K562 (cell line): ENCODE data around the gene STXBP6. TPM values are rescaled to one million over a fixed set of nuclear protein-coding genes. Genes with fewer than 3 reads are reported as not detected.
A peak's percentile ranks its signal among the peaks of the same experiment; 100 is the strongest.

Experiments used
- ATAC-seq: fragments of 200-7000 bp; cut with Tn5 transposase; 3 replicates; pipeline ENCODE4 v1.9.1; 2020; ENCODE audit warnings: moderate library complexity
- BruUV-seq: library from RNA; stranded (reverse); fragments of 400-500 nt; replicated peaks from 2 replicates; lab custom pipeline; 2021; lab: Mats Ljungman, UMichigan
- CTCF ChIA-PET: fragments of 300-600 bp; formaldehyde crosslinking; extraction: SDS; loops from one replicate; lab custom pipeline; 2021; ENCODE audit warnings: low intra/inter-chr PET ratio; lab: Yijun Ruan, JAX
- POLR2A ChIA-PET: fragments of 300-600, 350-650 bp; sonication (Branson Sonifier 250); formaldehyde crosslinking; extraction: SDS; loops from one replicate; lab custom pipeline; 2021; ENCODE audit warnings: antibody characterized with exemption, inconsistent platforms; lab: Yijun Ruan, JAX
- DNase-seq, 4 experiments: peaks; one replicate each; pipeline versions ENCODE4 v3.0.0 to v3.0.0-alpha.2; 2011 to 2018; ENCODE audit warnings: low spot score in 3 of 4, mixed read lengths in 3 of 4; ENCODE audit errors: extremely low read depth in 1 of 4
- FAIRE-seq: peaks from 2 replicates; lab custom pipeline; 2011; peaks lifted over from hg19 to GRCh38; lab: Jason Lieb, UNC
- H2AFZ ChIP-seq: 2 replicates; pipeline ENCODE4 v1.6.0; 2011; ENCODE audit warnings: low read depth, low read length, control low read depth, inconsistent platforms
- H3K27ac ChIP-seq: fragments of 200-600 bp; 3 replicates; pipeline ENCODE4 v1.8.0; 2011; ENCODE audit warnings: low read depth, mild to moderate bottlenecking, control low read depth, inconsistent platforms, low read length, moderate library complexity, mixed read lengths; ENCODE audit errors: extremely low read depth
- H3K27me3 ChIP-seq, 2 experiments: fragments of 300-600 bp in 1 of 2; 2 replicates in 1 of 2; 3 replicates in 1 of 2; pipeline versions ENCODE4 v1.6.0 to v1.8.0; 2011; ENCODE audit warnings: inconsistent platforms in 2 of 2, low read length in 2 of 2, mild to moderate bottlenecking in 1 of 2, mixed read lengths in 1 of 2, moderate library complexity in 1 of 2; ENCODE audit not compliant: control insufficient read depth in 2 of 2, insufficient read depth in 2 of 2
- H3K36me3 ChIP-seq: fragments of 300-600 bp; 3 replicates; pipeline ENCODE4 v1.8.0; 2011; ENCODE audit warnings: mild to moderate bottlenecking, low read length, inconsistent platforms; ENCODE audit not compliant: control insufficient read depth, insufficient read depth
- H3K4me1 ChIP-seq, 2 experiments: fragments of 200-600 bp in 1 of 2; replicated peaks in 1 of 2; 2 replicates in 1 of 2; 3 replicates in 1 of 2; pipeline versions ENCODE4 v1.5.1 to v1.8.0; 2011; ENCODE audit warnings: inconsistent platforms in 2 of 2, low read length in 2 of 2, mild to moderate bottlenecking in 1 of 2, mixed read lengths in 1 of 2, moderate library complexity in 1 of 2; ENCODE audit not compliant: control insufficient read depth in 2 of 2, insufficient read depth in 2 of 2
- H3K4me2 ChIP-seq: 2 replicates; pipeline ENCODE4 v1.6.1; 2011; ENCODE audit warnings: low read length, control low read depth, inconsistent platforms, mixed read lengths; ENCODE audit not compliant: insufficient read depth
- H3K4me3 ChIP-seq: fragments of 200-600 bp; sonication (generic), shearing (Covaris generic); 2 replicates; pipeline ENCODE4 v1.5.1; 2016; ENCODE audit warnings: control low read depth, inconsistent platforms
- H3K79me2 ChIP-seq: fragments of 200-600 bp; 3 replicates; pipeline ENCODE4 v1.8.0; 2011; ENCODE audit warnings: low read length, inconsistent platforms; ENCODE audit not compliant: control insufficient read depth, insufficient read depth
- H3K9ac ChIP-seq, 2 experiments: 2 replicates each; pipeline versions ENCODE4 v1.6.0 to v1.6.1; 2011; ENCODE audit warnings: low read depth in 2 of 2, low read length in 2 of 2, control low read depth in 1 of 2, inconsistent platforms in 1 of 2, mild to moderate bottlenecking in 1 of 2, mixed read lengths in 1 of 2; ENCODE audit not compliant: insufficient read depth in 1 of 2
- H3K9me1 ChIP-seq: one replicate; pipeline ENCODE4 v1.6.0; 2011; ENCODE audit warnings: inconsistent platforms, mild to moderate bottlenecking, low read length, moderate library complexity; ENCODE audit not compliant: control insufficient read depth, insufficient read depth
- H3K9me3 ChIP-seq: replicated peaks from 2 replicates; pipeline ENCODE4 v1.5.1; 2011; ENCODE audit warnings: low read depth, low read length, inconsistent platforms; ENCODE audit not compliant: control insufficient read depth, insufficient read depth
- H4K20me1 ChIP-seq: replicated peaks from 2 replicates; pipeline ENCODE4 v1.6.1; 2011; ENCODE audit warnings: low read length, inconsistent platforms, mixed read lengths; ENCODE audit not compliant: control insufficient read depth, insufficient read depth
- BDP1 ChIP-seq: IDR thresholded peaks from 3 replicates; pipeline ENCODE4 v1.6.1; 2011; ENCODE audit not compliant: insufficient read length, insufficient read depth
- HNRNPH1 ChIP-seq: fragments of 200-400 bp; formaldehyde crosslinking; optimal IDR thresholded peaks from 2 replicates; pipeline ENCODE3; 2017; ENCODE audit warnings: low read depth, mild to moderate bottlenecking, low read length, moderate library complexity
- MCM7 ChIP-seq, 2 experiments: fragments of 450-650 bp; IDR thresholded peaks; 2 replicates each; pipeline ENCODE4 v1.6.1; 2016 to 2018
- POLR2G ChIP-seq: fragments of 200-400 bp; formaldehyde crosslinking; IDR thresholded peaks from 2 replicates; pipeline ENCODE4 v1.6.1; 2017; ENCODE audit warnings: low read depth, mild to moderate bottlenecking, antibody characterized with exemption, low read length, moderate library complexity
- RBM14 ChIP-seq: fragments of 200-400 bp; formaldehyde crosslinking; IDR thresholded peaks from 2 replicates; pipeline ENCODE4 v1.6.1; 2018; ENCODE audit warnings: low read depth, mild to moderate bottlenecking, low read length, moderate library complexity, borderline replicate concordance; ENCODE audit not compliant: insufficient read depth
- SPI1 ChIP-seq: IDR thresholded peaks from 2 replicates; pipeline ENCODE4 v1.6.1; 2011; ENCODE audit warnings: low read depth, low read length, control low read depth, borderline replicate concordance
- SRSF3 ChIP-seq: fragments of 200-400 bp; formaldehyde crosslinking; IDR thresholded peaks from 2 replicates; pipeline ENCODE4 v1.6.1; 2016; ENCODE audit warnings: mild to moderate bottlenecking, low read length, moderate library complexity; ENCODE audit not compliant: insufficient read depth
- ZNF79 ChIP-seq: fragments of 250-450 bp; sonication (Bioruptor Pico); IDR thresholded peaks from 2 replicates; pipeline ENCODE4 v1.4.0; 2020; ENCODE audit warnings: low read depth, mild to moderate bottlenecking, moderate library complexity
- WGBS: fragments of 100-300 bp; shearing (Covaris generic); methylation state at CpG from one replicate; pipeline ENCODE4 v1.1.6; 2016; ENCODE audit warnings: low coverage, mixed read lengths; ENCODE audit not compliant: insufficient coverage; ENCODE audit errors: missing lambda C conversion rate; 5-methylcytosine and 5-hydroxymethylcytosine counted together
- in situ Hi-C: fragments of 300-500 bp; cut with MboI; formaldehyde crosslinking; loops from 4 replicates; pipeline ENCODE4 v1.15.0; 2018; ENCODE audit warnings: inconsistent platforms, mixed read lengths
- intact Hi-C: fragments of 100-400 bp; cut with micrococcal nuclease; formaldehyde crosslinking; loops from 2 replicates; pipeline ENCODE4 v1.14.2; 2022
- polyA plus RNA-seq, 8 experiments: library from polyadenylated mRNA; depleted of rRNA in 4 of 8; stranded (reverse) in 5 of 8; unstranded in 3 of 8; fragments of >200 nt; fragmentation: Nextera tagmentation in 2 of 8; fragmentation: Illumina TruSeq in 1 of 8; extraction: Ambion mirVana in 2 of 8; extraction: Trizol in 1 of 8; gene quantifications; 2 replicates each; pipeline versions ENCODE4 v1.2.1 to v1.2.3, GENCODE V29; 2011 to 2014; ENCODE audit warnings: inconsistent platforms in 1 of 8, missing spikeins in 1 of 8
- total RNA-seq, 7 experiments: library from RNA; depleted of rRNA in 6 of 7; stranded (reverse); fragments of >200 nt in 6 of 7; fragmentation: Illumina TruSeq in 2 of 7; extraction: Trizol in 2 of 7; gene quantifications; 2 replicates each; pipeline versions ENCODE4 v1.2.1 to v1.2.3, GENCODE V29; 2011 to 2021; ENCODE audit warnings: low replicate concordance in 1 of 7
- TF ChIP-seq, protein P1 (sequence below), 2 experiments: IDR thresholded peaks; 2 replicates each; pipeline ENCODE4 v1.6.1; 2012; ENCODE audit warnings: improper control_type of control experiment in 2 of 2, low read depth in 2 of 2, low read length in 2 of 2, borderline replicate concordance in 1 of 2
- TF ChIP-seq, protein P2 (sequence below): fragments of 450-650 bp; IDR thresholded peaks from 2 replicates; pipeline ENCODE4 v1.6.1; 2017; ENCODE audit warnings: antibody characterized with exemption

The STXBP6 gene
- total and polyA plus RNA-seq, 9 of the 15 experiments (the other 6 are each of a cell fraction or from before 2014, with no cell fraction given), result 0.27 to 0.89 (median 0.59) TPM

GRCh38 chr14:24843494-24843893 lies 206.5 kb downstream of the STXBP6 start:
- no peak for ATAC-seq
- H3K79me2 ChIP-seq, result no peaks in the 10 kb centered on the region
- no peaks in the 10 kb centered on the region for H3K36me3 ChIP-seq
- H3K9me3 ChIP-seq, result no peaks in the 10 kb centered on the region
- BruUV-seq, result no TSS peak
- intact Hi-C loops, result no loop called here
- TF ChIP-seq ZNF79 (CRISPR knock-in tag), result no peak
- TF ChIP-seq SPI1, result peak; percentile 71
- no peak for TF ChIP-seq RBM14
- no peak overlapping the region for H3K9ac ChIP-seq
- no peaks in the 10 kb centered on the region for H3K4me1 ChIP-seq
- no peak overlapping the region for H3K4me2 ChIP-seq
- FAIRE-seq, result no peak
- H3K4me3 ChIP-seq, result no peak overlapping the region
- no peak overlapping the region for H3K27ac ChIP-seq
- no peak for DNase-seq
- WGBS, result 0% methylated on average over 2 of the region's 2 CpGs
- H4K20me1 ChIP-seq, result no peaks in the 10 kb centered on the region
- POLR2A ChIA-PET, result no interaction called here
- no peaks in the 10 kb centered on the region for H3K9me1 ChIP-seq
- no peak overlapping the region for H2AFZ ChIP-seq
- in situ Hi-C loops, result no loop called here
- CTCF ChIA-PET, result no interaction called here
- H3K27me3 ChIP-seq, result no peaks in the 10 kb centered on the region

GRCh38 chr14:24840204-24840893 lies 209.6 kb downstream of the STXBP6 start:
- POLR2A ChIA-PET, result interaction anchor here (0.6 kb wide), 2 partner anchors 21 to 116 kb away, joined by 3 read pairs; no protein-coding TSS in a partner anchor
- Histone ChIP-seq H3K36me3 (no peaks in the 10 kb centered on the region), H3K27ac (no peak overlapping the region), H3K79me2 (no peaks in the 10 kb centered on the region), H4K20me1 (no peaks in the 10 kb centered on the region), H3K9me3 (no peaks in the 10 kb centered on the region), H3K4me2 (no peak overlapping the region), H3K9me1 (no peaks in the 10 kb centered on the region), H3K4me1 (no peaks in the 10 kb centered on the region), H3K4me3 (no peak overlapping the region), H3K9ac (no peak overlapping the region), H3K27me3 (no peaks in the 10 kb centered on the region), H2AFZ (no peak overlapping the region)
- in situ Hi-C loops (no loop called here), intact Hi-C loops (no loop called here)
- DNase-seq, result no peak
- no peak for ATAC-seq
- no TSS peak for BruUV-seq
- CTCF ChIA-PET, result no interaction called here
- FAIRE-seq, result no peak
- WGBS, result 0% methylated on average over 2 of the region's 2 CpGs
- TF ChIP-seq POLR2G, result no peak
- TF ChIP-seq, protein P1, sequence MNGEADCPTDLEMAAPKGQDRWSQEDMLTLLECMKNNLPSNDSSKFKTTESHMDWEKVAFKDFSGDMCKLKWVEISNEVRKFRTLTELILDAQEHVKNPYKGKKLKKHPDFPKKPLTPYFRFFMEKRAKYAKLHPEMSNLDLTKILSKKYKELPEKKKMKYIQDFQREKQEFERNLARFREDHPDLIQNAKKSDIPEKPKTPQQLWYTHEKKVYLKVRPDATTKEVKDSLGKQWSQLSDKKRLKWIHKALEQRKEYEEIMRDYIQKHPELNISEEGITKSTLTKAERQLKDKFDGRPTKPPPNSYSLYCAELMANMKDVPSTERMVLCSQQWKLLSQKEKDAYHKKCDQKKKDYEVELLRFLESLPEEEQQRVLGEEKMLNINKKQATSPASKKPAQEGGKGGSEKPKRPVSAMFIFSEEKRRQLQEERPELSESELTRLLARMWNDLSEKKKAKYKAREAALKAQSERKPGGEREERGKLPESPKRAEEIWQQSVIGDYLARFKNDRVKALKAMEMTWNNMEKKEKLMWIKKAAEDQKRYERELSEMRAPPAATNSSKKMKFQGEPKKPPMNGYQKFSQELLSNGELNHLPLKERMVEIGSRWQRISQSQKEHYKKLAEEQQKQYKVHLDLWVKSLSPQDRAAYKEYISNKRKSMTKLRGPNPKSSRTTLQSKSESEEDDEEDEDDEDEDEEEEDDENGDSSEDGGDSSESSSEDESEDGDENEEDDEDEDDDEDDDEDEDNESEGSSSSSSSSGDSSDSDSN (IDR thresholded peaks at IDR 0.05; ENCODE audit: borderline replicate concordance in 1 of 2, low read depth in 2 of 2, low read length in 2 of 2), result no peak
- no peak for TF ChIP-seq BDP1
- TF ChIP-seq HNRNPH1, result no peak
- TF ChIP-seq, protein P2, sequence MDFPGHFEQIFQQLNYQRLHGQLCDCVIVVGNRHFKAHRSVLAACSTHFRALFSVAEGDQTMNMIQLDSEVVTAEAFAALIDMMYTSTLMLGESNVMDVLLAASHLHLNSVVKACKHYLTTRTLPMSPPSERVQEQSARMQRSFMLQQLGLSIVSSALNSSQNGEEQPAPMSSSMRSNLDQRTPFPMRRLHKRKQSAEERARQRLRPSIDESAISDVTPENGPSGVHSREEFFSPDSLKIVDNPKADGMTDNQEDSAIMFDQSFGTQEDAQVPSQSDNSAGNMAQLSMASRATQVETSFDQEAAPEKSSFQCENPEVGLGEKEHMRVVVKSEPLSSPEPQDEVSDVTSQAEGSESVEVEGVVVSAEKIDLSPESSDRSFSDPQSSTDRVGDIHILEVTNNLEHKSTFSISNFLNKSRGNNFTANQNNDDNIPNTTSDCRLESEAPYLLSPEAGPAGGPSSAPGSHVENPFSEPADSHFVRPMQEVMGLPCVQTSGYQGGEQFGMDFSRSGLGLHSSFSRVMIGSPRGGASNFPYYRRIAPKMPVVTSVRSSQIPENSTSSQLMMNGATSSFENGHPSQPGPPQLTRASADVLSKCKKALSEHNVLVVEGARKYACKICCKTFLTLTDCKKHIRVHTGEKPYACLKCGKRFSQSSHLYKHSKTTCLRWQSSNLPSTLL, result no peak
- TF ChIP-seq MCM7 (IDR thresholded peaks at IDR 0.05), result no peak
- TF ChIP-seq SRSF3, result no peak
